ENCODE data around the gene SIRT7. TPM values are rescaled to one million over a fixed set of nuclear protein-coding genes. Genes with fewer than 3 reads are reported as not detected.

Gene SIRT7
- total RNA-seq, 4 donors from 2014 or later = 76.5 to 315 (median 172) TPM

- H3K4me3 ChIP-seq = peak within 1 kb of the TSS; percentile 71 to 90 (median 79)
- DNase-seq = peak; percentile 96
- peak within 1 kb of the TSS; percentile 81 to 90 (median 86) for H3K27ac ChIP-seq
- no peaks in the 10 kb centered on the region for H3K27me3 ChIP-seq
- H3K9me3 ChIP-seq = no peaks in the 10 kb centered on the region
- peaks cover 0 to 26% (median 10%) of the 10 kb centered on the region in 4 donors for H3K36me3 ChIP-seq
- intact Hi-C loops (cut with DNase I; ENCODE audit: low total_unique reads) = no loop called here
- in situ Hi-C loops (cut with MboI; ENCODE audit: low pct_ligation_motif_present in 1 of 4, low pct_unique_long_range_greater_than_20kb in 1 of 4, low sequenced_read_pairs in 3 of 4) = no loop called here
- TF ChIP-seq EP300 (IDR thresholded peaks at IDR 0.05; ENCODE audit: low read depth) = no peak
- peak in 3 of 5 experiments; percentile 10 to 41 (median 31) for TF ChIP-seq CTCF (IDR thresholded peaks at IDR 0.05)
- TF ChIP-seq POLR2AphosphoS5 (IDR thresholded peaks at IDR 0.05) = peak in 2 of 3 donors; percentile 2 to 33
- peaks cover 10 to 25% (median 13%) of the 10 kb centered on the region in 4 donors for H3K4me1 ChIP-seq
- 28% methylated on average over 14 of the region's 84 CpGs; no CpG with 5 or more reads in 1 of the 2 donors for WGBS, 2 donors (ENCODE audit: low coverage in 1 of 2)
Measured at GRCh38 chr17:81911277-81911961, 6.6 kb downstream of the SIRT7 start, which contains the start of gene PCYT2. Gene PCYT2 (minus strand): TSS chr17:81911399. CDS start chr17:81911355, 44 bp downstream.

- peaks cover 0 to 26% (median 10%) of the 10 kb centered on the region in 4 donors for H3K36me3 ChIP-seq
- in situ Hi-C loops (cut with MboI; ENCODE audit: low pct_ligation_motif_present in 1 of 4, low pct_unique_long_range_greater_than_20kb in 1 of 4, low sequenced_read_pairs in 3 of 4) = no loop called here
- H3K4me1 ChIP-seq = peaks cover 10 to 19% (median 13%) of the 10 kb centered on the region in 4 donors
- H3K27me3 ChIP-seq = no peaks in the 10 kb centered on the region
- peak; percentile 36 for DNase-seq
- peak overlapping the region; percentile 81 to 90 (median 86) for H3K27ac ChIP-seq
- peak overlapping the region; percentile 71 to 90 (median 79) for H3K4me3 ChIP-seq
- 0% methylated on average over 26 of the region's 55 CpGs; no CpG with 5 or more reads in 1 of the 2 donors for WGBS, 2 donors (ENCODE audit: low coverage in 1 of 2)
- intact Hi-C loops (cut with DNase I; ENCODE audit: low total_unique reads) = no loop called here
- TF ChIP-seq POLR2AphosphoS5 (IDR thresholded peaks at IDR 0.05) (no peak), POLR2A (IDR thresholded peaks at IDR 0.05) (no peak), CTCF (IDR thresholded peaks at IDR 0.05) (no peak), EP300 (IDR thresholded peaks at IDR 0.05; ENCODE audit: low read depth) (no peak)
- no peaks in the 10 kb centered on the region for H3K9me3 ChIP-seq
Measured at GRCh38 chr17:81910840-81911276, 7.1 kb downstream of the SIRT7 start.

- peak; percentile 53 for DNase-seq
- Histone ChIP-seq H3K27ac (peak overlapping the region; percentile 81 to 90 (median 86)), H3K36me3 (peaks cover 0 to 22% (median 8%) of the 10 kb centered on the region in 4 donors), H3K4me3 (peak overlapping the region; percentile 71 to 90 (median 79)), H3K9me3 (no peaks in the 10 kb centered on the region), H3K27me3 (no peaks in the 10 kb centered on the region), H3K4me1 (peaks cover 10 to 17% (median 13%) of the 10 kb centered on the region in 4 donors)
- no peak for TF ChIP-seq POLR2A (IDR thresholded peaks at IDR 0.05)
- TF ChIP-seq EP300 (IDR thresholded peaks at IDR 0.05; ENCODE audit: low read depth) = no peak
- no peak for TF ChIP-seq POLR2AphosphoS5 (IDR thresholded peaks at IDR 0.05)
- TF ChIP-seq CTCF (IDR thresholded peaks at IDR 0.05) = no peak
- WGBS, 2 donors (ENCODE audit: low coverage in 1 of 2) = 37 to 40% methylated on average over 1 to 23 of the region's 23 CpGs
- in situ Hi-C loops (cut with MboI; ENCODE audit: low pct_ligation_motif_present in 1 of 4, low pct_unique_long_range_greater_than_20kb in 1 of 4, low sequenced_read_pairs in 3 of 4) = no loop called here
- intact Hi-C loops (cut with DNase I; ENCODE audit: low total_unique reads) = no loop called here
Measured at GRCh38 chr17:81909966-81910839, 7.8 kb downstream of the SIRT7 start.

GRCh38 chr17:81909231-81909630, 8.7 kb downstream of the SIRT7 start:
- WGBS, 2 donors (ENCODE audit: low coverage in 1 of 2) = 95% methylated on average over 10 of the region's 12 CpGs; no CpG with 5 or more reads in 1 of the 2 donors
- H3K36me3 ChIP-seq = peaks cover 0 to 12% (median 4%) of the 10 kb centered on the region in 4 donors
- intact Hi-C loops (cut with DNase I; ENCODE audit: low total_unique reads) = no loop called here
- DNase-seq = no peak
- H3K4me1 ChIP-seq = peaks cover 10 to 17% (median 13%) of the 10 kb centered on the region in 4 donors
- no peak overlapping the region for H3K27ac ChIP-seq
- no peaks in the 10 kb centered on the region for H3K27me3 ChIP-seq
- no peak for TF ChIP-seq POLR2AphosphoS5 (IDR thresholded peaks at IDR 0.05)
- no peak for TF ChIP-seq EP300 (IDR thresholded peaks at IDR 0.05; ENCODE audit: low read depth)
- no peak for TF ChIP-seq POLR2A (IDR thresholded peaks at IDR 0.05)
- TF ChIP-seq CTCF (IDR thresholded peaks at IDR 0.05) = no peak
- H3K9me3 ChIP-seq = no peaks in the 10 kb centered on the region
- no peak overlapping the region for H3K4me3 ChIP-seq
- in situ Hi-C loops (cut with MboI; ENCODE audit: low pct_ligation_motif_present in 1 of 4, low pct_unique_long_range_greater_than_20kb in 1 of 4, low sequenced_read_pairs in 3 of 4) = no loop called here

Measured in transverse colon (tissue), 4 donors.